ENCODE data around the gene MYO16.
"Not testable (repeated sequence)": the region's sequence is repeated elsewhere in the genome, so short reads cannot be mapped to it uniquely, and the experiment has no call there.

MYO16 gene

GRCh38 chr13:108903613-108904012 is 274.2 kb downstream of the MYO16 start:
- no peak for DNase-seq

GRCh38 chr13:108911807-108912206 is 282.4 kb downstream of the MYO16 start:
- no peak for DNase-seq

GRCh38 chr13:108913731-108914130 is 284.3 kb downstream of the MYO16 start:
- not testable (repeated sequence) for DNase-seq

- no peak for DNase-seq
Measured at GRCh38 chr13:108915095-108915633, 285.8 kb downstream of the MYO16 start.

- DNase-seq: peak; percentile 43
Measured at GRCh38 chr13:108915634-108916512, 286.5 kb downstream of the MYO16 start.

GRCh38 chr13:108917581-108917980 is 288.2 kb downstream of the MYO16 start:
- DNase-seq: no peak

- DNase-seq: no peak
Measured at GRCh38 chr13:108919036-108919907, 289.9 kb downstream of the MYO16 start.

GRCh38 chr13:108920137-108920536 is 290.7 kb downstream of the MYO16 start:
- DNase-seq: no peak

- DNase-seq: no peak
Measured at GRCh38 chr13:108921238-108921637, 291.8 kb downstream of the MYO16 start.

- DNase-seq: no peak
Measured at GRCh38 chr13:108922108-108922507, 292.7 kb downstream of the MYO16 start.

- no peak for DNase-seq
Measured at GRCh38 chr13:108923386-108924047, 294.1 kb downstream of the MYO16 start.

- no peak for DNase-seq
Measured at GRCh38 chr13:108924134-108924533, 294.7 kb downstream of the MYO16 start.

- DNase-seq: no peak
Measured at GRCh38 chr13:108924541-108924940, 295.1 kb downstream of the MYO16 start.

- DNase-seq: no peak
Measured at GRCh38 chr13:108925070-108925469, 295.7 kb downstream of the MYO16 start.

- DNase-seq: no peak
Measured at GRCh38 chr13:108926862-108927261, 297.5 kb downstream of the MYO16 start.

GRCh38 chr13:108927615-108928014 is 298.2 kb downstream of the MYO16 start:
- DNase-seq: no peak

- no peak for DNase-seq
Measured at GRCh38 chr13:108929532-108930206, 300.3 kb downstream of the MYO16 start.

GRCh38 chr13:108932196-108932595 is 302.8 kb downstream of the MYO16 start:
- no peak for DNase-seq

GRCh38 chr13:108933061-108933460 is 303.6 kb downstream of the MYO16 start:
- no peak for DNase-seq

- DNase-seq: no peak
Measured at GRCh38 chr13:108938155-108938554, 308.7 kb downstream of the MYO16 start.

- DNase-seq: no peak
Measured at GRCh38 chr13:108940121-108940520, 310.7 kb downstream of the MYO16 start.

- DNase-seq: no peak
Measured at GRCh38 chr13:108943842-108944241, 314.4 kb downstream of the MYO16 start.

Data from KG1 (cell line).